Tibial nerve (tissue), 3 donors: ENCODE data around the gene SRPX2.

Source experiments
- CTCF ChIP-seq, 5 experiments: fragments of 200-600 bp in 3 of 5; fragments of 450-650 bp in 2 of 5; sonication (generic) in 3 of 5; IDR thresholded peaks; one replicate each; pipeline ENCODE4 v1.5.1; 2016 to 2019; ENCODE audit warnings: antibody characterized with exemption in 5 of 5, mild to moderate bottlenecking in 3 of 5, moderate library complexity in 2 of 5
- POLR2A ChIP-seq, 2 donors: fragments of 450-650 bp; IDR thresholded peaks; one replicate each; pipeline ENCODE4 v1.6.1; 2017; ENCODE audit warnings: antibody characterized with exemption in 2 of 2, mild to moderate bottlenecking in 2 of 2, moderate library complexity in 2 of 2

- no peak for TF ChIP-seq CTCF (IDR thresholded peaks at IDR 0.05)
- TF ChIP-seq POLR2A (IDR thresholded peaks at IDR 0.05), result no peak
Measured at GRCh38 chrX:100647739-100648138, 3.7 kb downstream of the SRPX2 start.
